GM19240 (cell line): ENCODE results near the gene EEFSEC.
A peak's percentile ranks its signal among the peaks of the same experiment; 100 is the strongest.

Source experiments
- DNase-seq: peaks from one replicate; pipeline ENCODE4 v3.0.0; 2011; ENCODE audit warnings: low spot score; ENCODE audit not compliant: insufficient read length

Gene EEFSEC

DNA sequence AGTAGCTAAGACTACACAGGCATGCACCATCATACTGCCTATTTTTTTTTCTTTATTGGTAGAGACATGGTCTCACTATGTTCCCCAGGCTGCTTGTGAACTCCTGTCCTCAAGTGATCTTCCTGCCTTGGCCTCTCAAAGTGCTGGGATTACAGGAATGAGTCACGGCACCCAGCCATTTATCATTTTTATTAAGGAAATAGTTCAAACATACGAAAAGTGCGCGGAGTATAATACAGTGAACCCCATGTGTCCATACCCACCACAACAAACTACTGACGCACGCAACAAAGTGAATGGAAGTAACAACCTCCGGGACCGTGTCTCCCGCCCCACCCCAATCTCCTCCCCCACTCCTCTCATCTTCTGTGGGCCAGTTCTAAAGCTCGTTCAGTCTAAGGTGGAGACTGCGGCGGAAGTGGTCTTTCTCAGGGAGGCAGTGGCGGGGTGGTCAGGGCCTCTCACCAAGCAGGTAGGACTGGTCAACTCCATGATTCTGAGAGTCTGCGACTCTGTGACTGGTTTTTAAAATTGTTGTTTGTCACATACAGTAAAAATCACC lies 271.3 kb downstream of the EEFSEC start:
- no peak for DNase-seq

GRCh38 chr3:128425142-128425845 lies 272.0 kb downstream of the EEFSEC start:
- no peak for DNase-seq

GRCh38 chr3:128425846-128426127 lies 272.5 kb downstream of the EEFSEC start:
- no peak for DNase-seq

DNA sequence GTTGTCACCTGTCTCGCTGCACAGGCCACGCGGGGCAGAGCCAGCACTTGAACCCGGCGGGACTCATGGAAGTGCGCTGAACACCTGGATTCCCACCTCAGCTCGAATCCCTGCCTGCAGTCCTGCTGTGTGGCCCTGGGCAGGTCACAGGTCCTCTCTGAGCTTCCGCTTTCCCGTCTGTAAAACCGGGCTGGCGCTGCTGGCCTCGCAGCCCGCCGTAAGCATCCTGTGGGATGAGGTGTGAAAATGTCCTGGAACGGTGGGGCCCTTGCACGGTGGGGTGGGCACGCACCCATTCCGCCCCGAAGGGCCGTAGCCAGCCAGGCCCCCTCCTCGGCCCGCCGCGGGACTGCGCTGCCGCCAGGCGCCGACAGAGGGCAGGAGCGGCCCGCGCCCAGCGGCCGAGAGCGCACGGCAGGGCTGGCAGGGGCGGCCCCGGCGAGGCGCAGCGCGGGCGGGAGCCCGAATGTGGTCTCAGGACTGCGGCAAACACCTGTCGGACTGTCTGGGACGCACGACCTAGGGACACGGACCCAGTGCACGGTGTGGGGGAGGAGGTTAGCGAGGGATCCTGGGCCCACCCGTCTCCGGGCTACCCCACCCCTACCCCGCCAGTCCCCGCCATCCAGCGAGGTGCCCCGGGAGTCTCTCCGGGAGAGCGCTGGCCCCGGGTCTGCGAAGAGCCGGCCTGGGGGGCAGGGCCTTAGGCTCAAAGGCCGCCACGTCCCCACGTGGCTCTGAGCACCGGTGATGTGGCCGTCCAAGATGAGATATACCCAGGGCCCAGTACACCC lies 273.0 kb downstream of the EEFSEC start:
- DNase-seq, result peak; percentile 91

GRCh38 chr3:128427175-128427857 lies 274.0 kb downstream of the EEFSEC start:
- DNase-seq, result no peak

GRCh38 chr3:128427872-128428822 lies 274.9 kb downstream of the EEFSEC start:
- DNase-seq, result no peak

- DNase-seq, result no peak
These were observed 276.0 kb downstream of the EEFSEC start for GRCh38 chr3:128429275-128429674.

- no peak for DNase-seq
These were observed 276.5 kb downstream of the EEFSEC start for GRCh38 chr3:128429751-128430150.

DNA sequence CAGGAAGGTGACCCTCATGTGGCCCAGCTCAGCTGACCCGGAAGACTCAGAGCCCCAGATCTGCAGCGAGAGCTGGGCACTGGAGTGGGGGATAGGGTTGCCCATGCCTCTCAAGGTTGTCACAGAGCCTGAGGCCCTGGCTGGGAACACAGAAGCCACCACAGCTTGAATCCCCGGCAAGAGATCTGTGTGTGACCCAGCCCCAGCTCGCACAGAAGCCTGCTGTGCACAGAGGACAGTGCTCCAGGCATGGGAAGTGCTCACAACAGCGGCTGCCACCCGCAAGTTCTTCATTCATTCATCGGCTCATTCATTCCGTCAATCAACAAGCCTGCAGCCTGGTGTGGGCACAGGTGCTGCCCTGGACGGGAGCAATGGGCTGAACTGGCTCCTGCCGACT lies 277.0 kb downstream of the EEFSEC start:
- DNase-seq, result no peak

DNA sequence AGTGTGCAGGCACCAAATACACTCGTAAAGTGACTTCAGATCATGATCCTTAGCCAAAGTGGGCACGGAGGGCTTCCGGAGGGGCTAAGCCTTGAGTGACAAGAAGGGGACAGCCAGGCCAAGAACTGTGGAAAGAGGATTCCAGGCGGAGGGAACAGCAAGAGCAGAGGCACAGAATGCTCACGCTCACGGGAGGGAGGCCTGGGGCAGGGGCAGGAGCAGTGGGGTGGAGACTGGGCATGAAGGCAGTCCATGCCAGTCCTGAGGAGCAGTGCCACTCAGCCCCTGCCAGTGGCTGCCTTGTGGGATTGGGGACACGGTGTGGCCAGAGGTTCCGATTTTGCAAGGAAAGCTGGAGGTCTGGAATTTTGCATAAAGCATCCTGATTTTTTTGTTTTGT lies 277.4 kb downstream of the EEFSEC start:
- no peak for DNase-seq

GRCh38 chr3:128431803-128432300 lies 278.6 kb downstream of the EEFSEC start:
- DNase-seq, result no peak

DNA sequence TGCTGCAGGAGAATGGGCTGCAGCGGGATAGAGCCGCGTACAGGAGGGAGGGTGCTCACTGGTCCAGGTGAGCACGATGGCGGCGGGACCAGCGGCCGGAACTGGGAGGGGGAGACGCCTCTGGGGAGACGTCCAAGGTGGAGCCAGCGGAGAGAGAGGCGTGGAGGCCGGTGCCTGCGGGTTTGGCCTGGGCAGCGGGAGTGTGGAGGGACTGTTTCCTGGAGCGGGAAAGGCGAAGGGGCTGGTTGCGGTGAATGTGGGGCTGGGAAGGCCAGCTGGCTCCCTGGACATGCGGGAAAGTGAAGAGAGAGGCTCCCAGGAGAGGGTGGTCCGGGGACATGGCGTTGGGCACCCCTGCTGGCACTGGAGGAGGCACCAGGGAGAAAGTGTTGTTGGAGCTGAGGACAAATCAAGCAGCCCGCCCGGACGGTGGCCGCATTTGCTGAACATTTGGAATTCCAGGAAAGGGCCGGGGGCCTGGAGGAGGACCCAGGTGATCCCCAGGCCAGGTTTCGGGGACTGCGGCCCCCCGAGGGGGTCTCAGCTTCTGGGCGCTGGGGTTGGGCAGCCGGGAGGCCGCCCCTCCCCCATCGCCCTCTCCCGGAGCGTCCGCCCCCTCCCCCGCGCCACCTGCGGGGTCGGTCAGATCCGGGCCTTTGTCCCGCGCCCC lies 279.2 kb downstream of the EEFSEC start:
- no peak for DNase-seq

DNA sequence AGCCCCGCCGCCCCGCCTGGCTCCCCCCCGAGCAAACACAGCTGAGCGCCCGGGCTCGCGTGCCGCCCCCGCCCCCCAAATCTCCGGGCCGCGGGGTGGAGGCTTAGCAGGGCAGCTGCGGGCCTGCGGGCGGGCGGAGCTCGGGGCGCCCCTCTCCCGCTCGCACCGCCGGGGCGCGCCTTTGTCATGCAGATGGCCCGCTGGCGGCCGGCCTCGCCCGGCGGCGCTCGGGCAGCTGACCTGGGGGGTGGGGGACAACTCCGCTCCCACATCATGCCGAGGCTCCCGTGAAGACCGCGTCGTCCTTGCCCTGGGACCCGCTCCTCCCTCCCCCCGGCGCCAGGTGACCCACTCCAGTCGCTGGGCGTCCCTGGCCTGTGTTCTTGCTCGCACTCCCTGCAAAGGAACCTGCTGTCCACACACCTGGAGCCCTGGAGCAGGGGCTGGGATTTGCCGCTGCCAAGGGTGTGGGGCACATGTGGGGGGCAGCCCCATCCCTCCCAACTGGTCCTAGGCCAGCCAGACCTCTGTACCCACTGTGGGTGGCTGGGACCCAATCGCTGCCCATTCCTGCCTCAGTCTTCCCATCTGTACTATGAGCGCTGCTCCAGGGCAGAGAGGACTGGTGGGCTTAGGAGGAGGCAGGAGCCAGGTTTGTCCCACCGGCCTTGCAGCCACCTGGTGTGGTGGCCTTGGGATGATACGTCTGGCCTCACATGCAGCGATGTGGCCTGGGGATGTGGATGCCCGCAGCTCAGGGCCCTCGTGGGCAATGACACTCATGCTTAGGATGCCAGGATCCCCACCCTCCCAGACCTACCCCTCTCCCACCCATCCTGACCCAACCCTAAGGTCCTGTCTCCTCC lies 279.9 kb downstream of the EEFSEC start:
- DNase-seq, result no peak

DNA sequence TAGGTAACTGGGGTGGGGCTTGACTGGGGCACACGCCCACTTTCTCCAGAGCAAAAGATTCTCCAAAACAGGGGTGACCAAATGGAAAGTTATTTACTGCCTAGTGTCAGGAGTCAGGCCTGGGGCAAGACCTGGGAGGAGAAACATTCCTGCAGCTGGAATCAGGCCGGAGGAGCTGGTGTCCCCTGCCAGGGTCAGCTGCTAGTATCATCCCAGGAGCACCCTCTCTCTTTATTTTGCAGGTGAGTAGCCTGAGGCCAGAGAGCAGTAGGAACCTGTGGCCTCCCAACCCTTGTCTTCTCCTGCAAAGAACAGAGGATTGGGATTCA lies 280.5 kb downstream of the EEFSEC start:
- DNase-seq, result no peak

- no peak for DNase-seq
These were observed 281.2 kb downstream of the EEFSEC start for GRCh38 chr3:128434524-128434923.

- DNase-seq, result no peak
These were observed 281.8 kb downstream of the EEFSEC start for GRCh38 chr3:128435058-128435457.

DNA sequence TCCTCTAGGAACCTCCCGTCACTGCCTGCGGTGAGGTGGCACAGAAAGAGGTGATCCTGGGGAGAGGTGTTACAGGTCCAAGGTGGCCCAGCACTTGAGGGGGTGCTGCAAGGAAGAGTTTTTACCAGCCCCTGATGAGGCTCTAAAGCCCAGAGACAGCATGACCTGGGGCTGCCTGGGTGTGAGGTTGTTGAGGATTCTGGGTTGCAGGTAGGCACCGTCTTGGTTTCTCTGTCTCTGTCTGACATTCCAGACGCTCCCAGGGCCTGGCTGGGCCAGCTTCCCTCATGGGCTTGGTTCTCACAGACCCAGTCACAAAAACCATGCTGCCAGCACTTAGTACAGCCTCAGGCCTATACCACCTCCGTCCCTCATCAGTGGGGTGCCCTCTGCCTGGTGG lies 282.3 kb downstream of the EEFSEC start:
- DNase-seq, result no peak

- DNase-seq, result no peak
These were observed 282.9 kb downstream of the EEFSEC start for GRCh38 chr3:128436214-128436613.

- DNase-seq, result no peak
These were observed 285.3 kb downstream of the EEFSEC start for GRCh38 chr3:128438488-128439072.
